LNCAP (cell line): ENCODE measurements around the gene HIVEP3.

Experiments
- CTCF ChIP-seq: fragments of 450-650 bp; IDR thresholded peaks from 2 replicates; pipeline ENCODE4 v1.5.1; 2017; ENCODE audit warnings: mild to moderate bottlenecking

The HIVEP3 gene

DNA sequence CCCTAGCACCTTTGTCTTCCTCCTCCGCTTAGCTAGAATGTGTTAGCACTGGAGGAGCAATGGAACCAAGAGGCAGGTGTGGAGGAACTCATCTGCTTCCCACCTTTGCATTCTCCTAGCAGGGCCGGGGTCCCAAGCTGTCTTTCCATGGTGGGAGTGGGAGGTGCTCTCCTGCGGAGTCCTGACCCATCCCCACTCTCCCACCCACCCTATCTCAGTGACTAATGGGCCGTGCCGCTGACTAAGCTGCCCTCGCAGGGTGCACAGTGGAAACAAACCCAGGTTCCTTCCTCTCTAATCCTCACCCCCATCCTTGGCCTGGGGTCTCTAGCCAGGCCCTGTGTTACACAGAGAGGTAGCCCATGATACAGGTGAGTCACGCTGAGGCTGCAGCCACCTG lies 177.5 kb downstream of the HIVEP3 start:
- no peak for TF ChIP-seq CTCF

DNA sequence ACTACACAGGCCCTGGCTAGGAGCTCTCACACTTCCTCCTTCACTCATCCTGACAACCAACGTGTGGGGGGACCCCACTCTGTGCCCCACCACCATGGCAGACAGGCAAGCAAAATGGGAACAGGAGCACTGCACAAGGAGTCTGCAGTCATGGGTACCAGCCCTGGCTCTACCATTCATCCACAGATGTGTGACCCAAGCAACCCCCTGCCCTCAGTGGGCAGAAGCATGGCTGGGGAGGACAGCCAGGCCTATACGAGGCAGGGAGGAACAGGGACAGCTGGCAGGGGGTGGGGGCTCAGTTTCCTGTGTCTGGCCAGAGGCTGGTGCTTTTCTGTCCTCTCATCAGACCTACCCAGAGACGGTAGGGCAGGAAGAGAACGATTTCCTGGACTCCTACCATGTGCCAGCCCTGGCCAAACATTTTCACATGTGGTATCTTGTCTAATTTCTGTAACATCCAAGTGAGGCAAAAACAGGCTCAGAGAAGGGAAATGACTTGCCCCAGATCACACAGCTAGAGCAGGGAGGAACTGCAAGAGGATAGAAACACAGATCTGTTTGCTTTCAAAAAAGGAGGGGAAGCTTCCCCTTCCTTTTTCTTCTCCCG lies 178.0 kb downstream of the HIVEP3 start:
- no peak for TF ChIP-seq CTCF

- TF ChIP-seq CTCF, result no peak
These were observed 178.7 kb downstream of the HIVEP3 start for GRCh38 chr1:41740058-41740457.

DNA sequence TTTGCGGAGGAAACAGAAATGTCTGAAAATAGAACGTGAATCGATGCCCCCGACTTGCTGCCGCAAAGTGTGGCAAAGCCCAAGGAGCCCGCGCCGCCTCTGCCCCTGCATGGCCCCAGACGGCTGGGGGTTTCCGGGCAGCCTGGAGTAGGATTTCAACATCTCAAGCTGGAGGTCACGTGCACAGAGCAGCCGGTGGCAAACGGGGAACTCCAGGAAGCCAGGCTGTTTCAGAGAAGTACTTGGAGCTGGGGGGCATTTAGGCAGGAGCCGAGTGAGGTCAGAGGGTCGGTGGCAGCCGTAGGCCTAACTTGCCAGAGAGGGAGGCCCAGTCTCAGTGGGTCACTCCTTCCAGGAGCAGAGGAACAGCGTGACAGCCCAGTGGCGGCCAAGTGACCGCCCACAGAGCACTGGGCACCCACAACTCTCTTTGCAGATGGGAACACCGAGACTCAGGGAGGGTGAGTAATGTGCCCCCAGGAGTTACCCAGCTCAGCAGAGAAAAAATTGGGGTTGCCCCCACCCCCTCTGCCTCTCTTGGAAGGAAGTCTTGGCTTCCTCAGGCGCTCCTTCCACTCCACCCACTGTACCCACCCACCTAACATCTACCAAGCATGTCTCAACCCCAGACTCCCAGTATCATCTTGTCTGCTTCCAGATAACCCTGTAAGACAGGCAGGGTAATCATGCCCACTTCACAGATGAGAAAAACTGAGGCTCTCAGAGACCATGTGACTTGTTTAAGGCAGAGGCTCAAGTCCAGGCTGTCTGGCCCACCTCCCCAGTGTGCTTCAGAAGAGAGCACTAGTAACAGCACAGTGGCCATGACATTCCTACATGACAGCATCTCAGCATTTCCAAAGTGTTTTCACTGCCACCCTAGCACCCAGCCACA lies 179.4 kb downstream of the HIVEP3 start:
- no peak for TF ChIP-seq CTCF

GRCh38 chr1:41738475-41738874 lies 180.2 kb downstream of the HIVEP3 start:
- no peak for TF ChIP-seq CTCF

- no peak for TF ChIP-seq CTCF
These were observed 180.7 kb downstream of the HIVEP3 start for GRCh38 chr1:41738006-41738405.

GRCh38 chr1:41735631-41736260 lies 183.0 kb downstream of the HIVEP3 start:
- TF ChIP-seq CTCF, result no peak
